ENCODE results near the gene USP6NL. TPM values are rescaled to one million over a fixed set of nuclear protein-coding genes. Genes with fewer than 3 reads are reported as not detected.

USP6NL gene
- total RNA-seq, 1 donor from 2014 or later, result 7.9 TPM

DNA sequence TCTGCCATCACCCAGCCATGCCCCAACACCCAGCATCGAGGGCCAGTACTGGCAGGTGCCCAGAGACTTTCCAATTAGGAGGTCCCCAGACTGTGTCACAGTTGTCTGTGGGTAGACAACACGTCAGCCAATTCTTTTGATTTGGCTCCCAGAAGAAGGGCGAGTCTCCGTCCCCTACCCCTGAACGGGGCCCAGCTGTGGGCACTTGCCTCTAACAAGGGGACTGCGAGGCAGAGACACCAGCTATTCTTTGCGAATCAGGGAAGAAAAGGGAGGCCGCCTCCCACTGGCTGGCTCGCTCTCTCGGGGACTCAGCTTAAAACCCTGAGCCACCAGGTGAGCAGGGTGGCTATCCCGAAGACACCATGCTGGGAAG, 167.3 kb downstream of the USP6NL start:
- intact Hi-C loops (cut with micrococcal nuclease), result no loop called here
- Histone ChIP-seq H3K27me3 (ENCODE audit: low read depth) (peaks cover 36% of the 10 kb centered on the region), H3K36me3 (no peaks in the 10 kb centered on the region), H3K4me3 (no peak overlapping the region), H3K27ac (replicated peaks) (no peak overlapping the region), H3K9me3 (replicated peaks) (no peaks in the 10 kb centered on the region), H3K4me1 (no peaks in the 10 kb centered on the region)
- TF ChIP-seq CTCF (IDR thresholded peaks at IDR 0.05; ENCODE audit: borderline replicate concordance), result no peak
- DNase-seq, result no peak

DNA sequence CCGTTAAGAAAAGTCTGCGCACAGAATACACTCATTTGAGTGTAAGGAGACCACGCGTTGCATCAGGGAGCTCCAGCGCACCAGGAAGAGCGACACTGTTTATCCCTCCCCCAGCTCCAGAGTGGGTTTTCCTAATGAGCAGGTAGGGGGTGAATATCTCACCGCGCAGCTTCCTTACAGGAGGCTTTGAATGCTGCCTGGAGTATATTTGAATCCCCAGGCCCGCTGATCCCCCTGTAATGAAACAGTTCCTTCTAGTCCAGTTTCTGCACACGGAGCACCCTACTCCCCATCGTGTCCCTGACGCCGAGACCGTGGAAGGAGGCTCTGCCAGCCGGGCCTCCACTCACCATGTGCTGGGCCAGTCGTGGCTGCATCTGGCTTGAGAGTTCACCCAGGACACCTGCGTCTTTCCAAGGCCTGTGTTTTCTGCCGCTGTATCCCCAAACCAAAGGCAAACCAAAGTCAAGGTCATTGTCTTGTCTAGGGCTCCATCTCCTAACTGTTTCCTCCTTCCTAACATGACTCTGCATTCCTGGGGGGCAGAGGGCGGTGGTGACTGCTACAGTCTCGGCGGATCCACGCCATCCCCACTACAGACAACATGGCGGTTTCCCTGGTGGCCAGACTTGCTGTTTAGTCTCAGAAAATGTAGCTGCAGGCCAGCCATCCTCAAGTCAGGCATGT, 167.8 kb downstream of the USP6NL start:
- peaks cover 30% of the 10 kb centered on the region for H3K27me3 ChIP-seq (ENCODE audit: low read depth)
- no peak overlapping the region for H3K27ac ChIP-seq (replicated peaks)
- DNase-seq, result no peak
- no peaks in the 10 kb centered on the region for H3K9me3 ChIP-seq (replicated peaks)
- no peak overlapping the region for H3K4me3 ChIP-seq
- no peaks in the 10 kb centered on the region for H3K36me3 ChIP-seq
- no peaks in the 10 kb centered on the region for H3K4me1 ChIP-seq
- intact Hi-C loops (cut with micrococcal nuclease), result no loop called here
- TF ChIP-seq CTCF (IDR thresholded peaks at IDR 0.05; ENCODE audit: borderline replicate concordance), result no peak

GRCh38 chr10:11442001-11442773, 169.3 kb downstream of the USP6NL start:
- no peak overlapping the region for H3K4me3 ChIP-seq
- intact Hi-C loops (cut with micrococcal nuclease), result no loop called here
- no peak for DNase-seq
- no peaks in the 10 kb centered on the region for H3K4me1 ChIP-seq
- H3K27me3 ChIP-seq (ENCODE audit: low read depth), result peaks cover 25% of the 10 kb centered on the region
- no peaks in the 10 kb centered on the region for H3K36me3 ChIP-seq
- TF ChIP-seq CTCF (IDR thresholded peaks at IDR 0.05; ENCODE audit: borderline replicate concordance), result no peak
- H3K9me3 ChIP-seq (replicated peaks), result no peaks in the 10 kb centered on the region
- no peak overlapping the region for H3K27ac ChIP-seq (replicated peaks)

GRCh38 chr10:11441151-11441535, 170.3 kb downstream of the USP6NL start:
- peaks cover 25% of the 10 kb centered on the region for H3K27me3 ChIP-seq (ENCODE audit: low read depth)
- no peak for DNase-seq
- H3K9me3 ChIP-seq (replicated peaks), result no peaks in the 10 kb centered on the region

More at GRCh38 chr10:11441151-11441535, 170.3 kb downstream of the USP6NL start:
- TF ChIP-seq CTCF (IDR thresholded peaks at IDR 0.05; ENCODE audit: borderline replicate concordance), result no peak
- Histone ChIP-seq H3K36me3 (no peaks in the 10 kb centered on the region), H3K27ac (replicated peaks) (no peak overlapping the region), H3K4me1 (no peaks in the 10 kb centered on the region), H3K4me3 (no peak overlapping the region)
- intact Hi-C loops (cut with micrococcal nuclease), result no loop called here
